ENCODE results near the gene RNF213.
"Not testable (repeated sequence)": the region's sequence is repeated elsewhere in the genome, so short reads cannot be mapped to it uniquely, and the experiment has no call there.

Gene RNF213

GRCh38 chr17:80225230-80225629 is 35.4 kb upstream of the RNF213 start:
- no peak for DNase-seq

GRCh38 chr17:80227156-80227555 is 33.5 kb upstream of the RNF213 start:
- DNase-seq, result no peak

GRCh38 chr17:80227666-80228065 is 33.0 kb upstream of the RNF213 start:
- DNase-seq, result no peak

- DNase-seq, result no peak
These were observed 32.2 kb upstream of the RNF213 start for GRCh38 chr17:80228477-80228876.

- no peak for DNase-seq
These were observed 31.6 kb upstream of the RNF213 start for GRCh38 chr17:80229011-80229410.

- no peak for DNase-seq
These were observed 28.2 kb upstream of the RNF213 start for GRCh38 chr17:80232438-80232837.

GRCh38 chr17:80233202-80233601 is 27.4 kb upstream of the RNF213 start:
- DNase-seq, result no peak

- DNase-seq, result no peak
These were observed 23.7 kb upstream of the RNF213 start for GRCh38 chr17:80236911-80237310.

GRCh38 chr17:80237386-80237785 is 23.3 kb upstream of the RNF213 start:
- no peak for DNase-seq

- no peak for DNase-seq
These were observed 18.1 kb upstream of the RNF213 start for GRCh38 chr17:80242505-80242904.

GRCh38 chr17:80243526-80244433 is 16.9 kb upstream of the RNF213 start:
- no peak for DNase-seq

GRCh38 chr17:80244448-80244847 is 16.2 kb upstream of the RNF213 start:
- DNase-seq, result not testable (repeated sequence)

- DNase-seq, result no peak
These were observed 15.7 kb upstream of the RNF213 start for GRCh38 chr17:80244871-80245509.

GRCh38 chr17:80245566-80246265 is 14.9 kb upstream of the RNF213 start:
- no peak for DNase-seq

GRCh38 chr17:80246266-80246681 is 14.4 kb upstream of the RNF213 start:
- DNase-seq, result no peak

- no peak for DNase-seq
These were observed 13.9 kb upstream of the RNF213 start for GRCh38 chr17:80246726-80247125.

GRCh38 chr17:80247561-80247960 is 13.1 kb upstream of the RNF213 start:
- no peak for DNase-seq

GRCh38 chr17:80248001-80248893 is 12.4 kb upstream of the RNF213 start:
- no peak for DNase-seq

GRCh38 chr17:80248894-80249710 is 11.6 kb upstream of the RNF213 start:
- no peak for DNase-seq

GRCh38 chr17:80251966-80252365 is 8.7 kb upstream of the RNF213 start:
- no peak for DNase-seq

GRCh38 chr17:80252871-80253270 is 7.8 kb upstream of the RNF213 start:
- DNase-seq, result no peak

All from cerebellar nuclear complex (tissue), 1 donor.